GM18951 (cell line): ENCODE results near the gene HCLS1.

Experiments used
- POLR2A ChIP-seq: IDR thresholded peaks from 4 replicates; pipeline ENCODE4 v1.6.1; 2011; ENCODE audit warnings: mild to moderate bottlenecking; ENCODE audit not compliant: insufficient read length, insufficient read depth; ENCODE audit errors: extremely low read depth
- in situ Hi-C: fragments of 300-500 bp; cut with MboI; formaldehyde crosslinking; loops from one replicate; pipeline ENCODE4 v1.12.0; 2022; ENCODE audit warnings: low sequenced_read_pairs, mixed read lengths, inconsistent platforms; ENCODE audit not compliant: unreplicated experiment

Gene HCLS1

DNA sequence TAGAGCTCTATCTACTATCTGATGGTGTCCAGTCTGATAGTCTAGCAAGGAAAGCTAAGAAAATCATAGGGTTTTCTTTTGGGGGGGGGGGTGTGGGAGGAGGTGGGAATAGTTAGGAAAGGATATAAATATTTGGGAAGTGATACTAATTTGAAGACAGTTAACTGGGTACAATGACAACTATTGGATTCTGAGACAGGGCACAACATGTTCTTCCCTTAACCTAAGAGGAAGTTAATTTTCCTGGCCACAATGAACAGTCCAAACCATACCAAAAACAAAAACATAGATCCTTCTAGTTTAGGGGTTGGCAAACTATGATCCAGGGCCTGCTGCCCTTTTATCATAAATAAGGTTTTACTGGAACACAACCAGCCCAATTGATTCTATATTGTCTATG, 10.0 kb upstream of the HCLS1 start:
- TF ChIP-seq POLR2A = no peak
- in situ Hi-C loops = no loop called here

DNA sequence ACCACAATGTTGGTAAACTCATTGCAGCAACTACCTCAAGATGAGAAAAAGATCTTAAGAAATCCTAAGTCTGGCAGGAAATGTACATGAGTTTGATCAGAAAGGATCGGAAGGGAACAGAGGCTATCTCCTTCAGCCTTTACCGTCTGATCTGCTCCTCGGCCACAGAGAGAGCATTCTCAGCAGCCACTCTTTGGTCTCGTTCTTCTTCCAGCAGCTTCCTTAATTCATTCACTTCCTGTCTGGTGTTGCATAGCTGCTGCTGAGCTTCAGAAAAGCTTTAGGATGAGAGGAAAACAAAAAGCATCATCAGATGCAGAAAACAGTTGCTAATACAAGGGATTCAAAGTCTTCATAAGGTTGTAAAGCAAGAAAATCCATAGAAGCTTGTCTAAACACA, 6.6 kb upstream of the HCLS1 start:
- in situ Hi-C loops = no loop called here
- TF ChIP-seq POLR2A = no peak

DNA sequence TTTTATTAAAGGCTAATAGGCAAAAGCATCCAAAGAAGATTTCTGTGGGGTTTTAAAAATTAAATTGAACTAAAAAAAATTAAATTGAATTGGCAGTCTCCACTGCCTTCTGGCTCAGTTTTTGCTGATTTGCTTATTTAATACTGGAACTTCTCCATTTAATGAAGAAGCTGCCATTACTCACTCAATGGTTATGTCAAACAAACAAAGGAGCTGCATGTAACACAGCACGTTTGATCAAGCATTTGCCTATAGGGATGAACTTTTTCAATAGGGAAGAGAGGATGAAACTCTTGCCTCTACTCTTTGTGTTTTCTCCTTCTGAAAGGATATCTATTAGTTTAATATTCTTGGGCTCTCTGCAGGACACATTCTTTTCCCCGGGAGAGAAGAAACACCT, 4.8 kb upstream of the HCLS1 start:
- no peak for TF ChIP-seq POLR2A

DNA sequence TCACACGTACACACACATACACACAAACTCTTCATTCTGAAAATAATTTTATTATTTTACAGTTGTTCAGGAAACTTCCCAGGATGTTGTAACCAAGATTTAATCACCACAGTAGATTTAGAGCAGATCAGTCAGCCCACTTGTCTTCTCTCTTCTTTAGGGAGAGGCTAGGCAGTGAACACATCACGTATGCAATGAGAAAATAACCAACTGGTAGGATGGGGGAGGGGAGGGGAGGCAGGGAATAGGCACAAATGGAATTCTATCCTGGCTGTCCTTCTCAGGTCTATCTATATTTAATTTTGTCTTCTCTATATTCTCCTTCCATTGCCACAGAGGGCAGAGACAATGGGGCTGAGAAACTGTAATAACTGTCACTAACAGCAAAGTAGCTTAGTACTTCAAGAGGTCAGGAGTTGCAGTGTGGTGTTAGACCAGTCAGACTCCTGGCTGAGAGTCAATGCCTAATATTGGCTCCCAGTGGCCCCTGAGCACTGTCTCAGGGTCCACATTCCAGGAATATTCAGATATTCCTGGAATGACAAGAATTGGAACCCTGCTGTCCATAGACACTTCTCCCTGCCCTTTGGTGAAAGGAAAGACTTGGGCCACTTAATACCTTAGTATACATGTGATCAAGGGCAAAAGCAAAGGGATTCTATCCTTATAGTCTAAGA, 2.6 kb upstream of the HCLS1 start:
- in situ Hi-C loops = no loop called here
- TF ChIP-seq POLR2A = no peak

More for the DNA sequence above, 4.8 kb upstream of the HCLS1 start:
- in situ Hi-C loops = no loop called here

DNA sequence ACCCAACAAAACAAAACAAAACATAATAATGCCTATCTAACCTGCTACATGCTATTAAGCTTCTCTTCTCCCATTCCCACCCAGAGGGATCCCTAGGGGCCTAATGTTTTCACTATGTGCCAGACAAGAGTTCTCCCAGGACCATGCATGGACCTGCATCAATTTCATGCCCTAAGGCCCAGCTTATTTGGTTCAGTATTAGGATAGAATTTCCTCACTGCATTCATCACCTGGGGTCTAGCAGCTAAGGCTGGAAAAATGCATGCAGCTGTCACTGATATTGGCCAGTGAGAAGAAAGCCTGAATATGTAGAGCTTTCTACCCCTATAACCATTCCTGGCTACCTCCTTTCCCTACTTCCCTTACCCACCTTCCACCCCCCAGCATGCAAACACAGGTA, 2.0 kb upstream of the HCLS1 start:
- no peak for TF ChIP-seq POLR2A
- in situ Hi-C loops = no loop called here

DNA sequence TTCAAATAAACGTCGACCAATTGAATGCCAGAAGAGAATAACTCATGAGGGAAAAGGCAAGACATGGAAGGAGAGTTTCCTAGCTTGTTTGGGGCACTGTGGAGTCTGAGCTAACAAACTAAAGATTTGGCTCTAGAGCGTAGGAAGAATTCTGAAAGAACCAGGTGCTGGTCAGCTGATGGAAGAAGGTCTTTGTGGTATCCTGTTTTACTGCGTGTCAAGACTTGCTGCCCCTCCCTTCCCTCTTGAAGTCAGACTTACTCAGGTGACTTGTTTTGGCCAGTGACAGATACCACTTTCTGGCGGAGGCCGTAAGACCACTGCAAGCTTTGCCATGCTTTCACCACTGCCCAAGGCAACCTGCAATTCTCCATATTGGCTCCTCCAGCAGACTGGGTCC, 673 bp upstream of the HCLS1 start:
- TF ChIP-seq POLR2A = no peak
- in situ Hi-C loops = no loop called here

DNA sequence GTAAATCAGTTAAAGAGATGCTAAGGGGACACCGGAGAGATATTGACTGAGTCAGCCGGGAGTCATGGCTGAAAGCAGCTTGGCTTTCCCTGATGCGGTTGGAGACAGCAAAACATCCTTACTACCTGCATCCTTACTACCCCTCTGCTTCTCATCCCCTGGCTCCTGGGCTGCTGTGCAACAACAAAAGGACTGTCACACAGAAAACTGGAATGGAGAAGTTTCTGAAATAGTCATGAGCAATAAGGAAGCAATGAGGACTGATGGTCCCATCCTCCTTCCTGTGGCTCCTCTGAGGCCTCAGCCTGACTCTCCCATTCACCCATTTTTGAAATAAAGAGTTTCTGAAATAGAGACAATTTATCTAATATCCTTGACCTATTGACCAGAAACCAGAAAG, 1.1 kb downstream of the HCLS1 start:
- TF ChIP-seq POLR2A = no peak
- in situ Hi-C loops = no loop called here

DNA sequence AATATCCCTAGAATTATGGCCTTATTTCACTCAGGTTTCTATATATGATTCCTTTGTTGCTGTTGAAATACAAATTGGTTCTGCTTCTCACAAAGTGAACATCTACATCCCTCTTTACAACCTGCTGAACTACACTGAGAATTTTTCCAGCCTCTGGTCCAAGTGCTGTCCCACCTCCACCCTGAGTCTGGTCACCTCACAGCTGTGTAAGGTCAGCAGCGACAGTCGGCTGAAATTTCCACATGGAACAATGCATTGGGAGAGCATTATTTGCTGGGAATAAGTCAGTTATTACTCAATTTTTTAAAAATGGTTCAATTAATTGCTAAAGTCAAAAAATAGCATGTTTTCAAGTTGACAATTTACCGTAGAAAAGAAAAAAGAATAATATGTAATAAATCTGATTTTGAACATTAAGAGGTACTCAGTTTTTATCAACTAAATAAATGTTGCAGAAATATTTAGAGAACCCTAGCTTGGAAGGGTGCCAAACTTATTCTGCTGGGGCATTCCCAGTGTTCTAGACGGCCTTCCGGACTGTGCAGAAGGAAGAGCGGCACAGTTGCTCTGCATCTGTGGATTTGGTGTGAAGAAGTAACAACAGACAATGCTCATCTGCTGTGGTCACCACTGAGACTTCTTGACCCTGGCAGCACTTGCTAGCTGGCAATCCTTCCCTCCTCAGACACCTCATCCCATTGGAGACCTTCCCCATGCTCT, 1.8 kb downstream of the HCLS1 start:
- TF ChIP-seq POLR2A = no peak
- in situ Hi-C loops = no loop called here

DNA sequence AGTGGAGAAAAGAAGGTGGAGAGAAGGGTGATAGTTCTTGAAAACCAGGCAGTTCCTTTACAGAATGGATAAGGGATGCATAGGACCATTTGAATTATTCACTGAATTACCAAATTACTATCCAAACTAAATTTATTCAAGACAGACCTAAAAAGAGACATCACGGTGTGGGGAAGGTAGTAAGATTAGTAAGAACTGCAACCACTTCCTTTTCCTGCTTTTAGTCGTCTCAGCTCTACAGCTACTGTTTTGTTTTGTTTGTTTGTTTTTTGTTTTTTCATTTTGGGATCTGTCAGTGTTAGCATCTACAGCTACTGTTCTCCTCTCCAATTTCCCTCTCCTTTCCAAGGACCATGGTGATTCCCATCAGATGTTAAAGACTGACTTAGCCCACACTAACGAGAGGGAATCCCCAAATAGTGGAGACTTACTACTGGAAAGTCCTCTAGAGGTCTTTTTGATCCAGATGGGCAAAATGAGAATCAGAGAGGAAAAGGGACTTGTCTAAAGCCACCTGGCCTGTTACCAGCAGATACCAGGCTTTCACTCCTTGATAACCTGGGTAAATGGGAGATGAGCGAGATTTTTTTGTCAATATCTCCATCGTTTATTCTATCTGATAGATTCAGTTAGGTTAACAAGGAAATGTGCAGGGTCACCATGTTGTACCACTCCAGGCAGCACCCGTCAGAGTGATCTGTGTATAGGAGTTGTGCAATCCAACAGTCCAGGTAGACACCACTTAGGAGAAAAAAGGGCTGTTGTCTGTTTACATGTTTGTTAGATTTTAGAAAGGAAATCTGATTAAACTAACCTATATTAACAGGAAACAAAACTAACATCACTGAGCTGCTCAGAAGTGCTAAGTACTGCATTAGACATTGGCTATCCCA, 6.0 kb downstream of the HCLS1 start:
- in situ Hi-C loops = no loop called here
- no peak for TF ChIP-seq POLR2A

DNA sequence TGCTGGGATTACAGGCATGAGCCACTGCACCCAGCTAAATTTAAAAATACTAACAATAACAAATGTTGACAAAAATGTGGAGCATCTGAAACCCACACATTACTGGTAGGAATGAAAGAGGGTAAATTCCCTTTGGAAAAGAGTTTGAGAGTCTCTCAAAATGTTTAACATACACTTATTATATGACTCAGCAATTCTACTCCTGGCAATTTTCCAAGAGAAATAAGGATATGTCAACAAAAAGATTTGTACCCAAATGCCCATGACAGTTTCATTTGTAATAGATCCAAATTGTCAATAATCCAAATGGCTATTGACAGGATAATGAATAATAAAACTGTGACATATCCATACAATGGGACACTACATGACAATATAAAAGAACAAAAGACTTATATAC, 9.0 kb downstream of the HCLS1 start:
- TF ChIP-seq POLR2A = no peak
- in situ Hi-C loops = no loop called here

DNA sequence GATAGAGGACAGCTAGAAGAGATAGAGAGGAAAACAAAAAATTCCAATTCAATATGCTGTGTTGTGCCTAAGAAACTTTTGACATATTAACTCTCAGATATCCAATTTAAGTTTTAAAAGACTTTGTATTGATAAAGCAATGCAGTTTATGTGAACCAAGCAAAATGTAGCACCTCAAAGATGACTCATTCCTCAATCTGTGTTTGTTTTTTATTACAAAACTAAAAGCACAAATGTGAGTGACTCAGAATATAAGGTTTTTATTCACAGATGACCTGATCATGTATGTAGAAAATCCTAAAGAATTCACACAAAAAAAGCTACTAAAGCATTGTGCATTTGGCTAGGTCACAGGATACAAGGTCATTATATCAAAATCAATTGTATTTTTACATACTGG, 11.1 kb downstream of the HCLS1 start:
- in situ Hi-C loops = no loop called here

DNA sequence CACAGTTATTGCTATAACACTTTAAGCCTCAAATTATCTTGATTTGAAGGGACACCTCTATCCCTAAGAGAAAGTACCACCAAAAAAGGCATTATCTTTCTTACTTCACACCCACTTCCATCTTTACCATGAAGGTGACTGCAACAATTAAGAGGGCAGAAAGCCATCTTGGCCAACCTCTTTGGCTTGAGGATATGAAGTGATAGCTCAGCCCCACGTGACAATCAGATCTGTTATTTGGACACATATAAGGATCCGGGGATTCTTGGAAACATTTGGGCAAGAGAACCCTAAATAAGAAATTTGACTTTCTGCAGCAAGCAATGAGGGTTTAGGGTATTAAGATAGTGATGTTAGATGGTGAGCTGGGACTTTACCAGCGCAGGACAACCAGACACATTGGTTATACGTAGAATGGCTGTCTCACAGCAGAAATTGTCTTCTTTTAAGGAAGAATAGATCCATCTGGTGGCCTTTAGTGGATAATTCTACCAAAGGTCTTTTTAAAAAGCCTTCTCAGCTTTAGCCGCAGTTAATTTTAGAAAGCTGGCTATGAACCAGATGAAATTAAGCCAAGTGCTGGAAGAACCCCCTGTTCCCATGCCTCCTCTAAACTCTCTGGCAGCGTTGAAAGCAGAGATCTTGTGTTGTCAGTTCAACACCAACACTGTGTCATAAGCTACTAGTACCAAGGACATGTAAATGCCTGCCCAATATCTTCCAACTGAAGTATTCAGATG, 12.3 kb downstream of the HCLS1 start:
- no peak for TF ChIP-seq POLR2A
- in situ Hi-C loops = no loop called here

More for the DNA sequence above, 11.1 kb downstream of the HCLS1 start:
- no peak for TF ChIP-seq POLR2A

DNA sequence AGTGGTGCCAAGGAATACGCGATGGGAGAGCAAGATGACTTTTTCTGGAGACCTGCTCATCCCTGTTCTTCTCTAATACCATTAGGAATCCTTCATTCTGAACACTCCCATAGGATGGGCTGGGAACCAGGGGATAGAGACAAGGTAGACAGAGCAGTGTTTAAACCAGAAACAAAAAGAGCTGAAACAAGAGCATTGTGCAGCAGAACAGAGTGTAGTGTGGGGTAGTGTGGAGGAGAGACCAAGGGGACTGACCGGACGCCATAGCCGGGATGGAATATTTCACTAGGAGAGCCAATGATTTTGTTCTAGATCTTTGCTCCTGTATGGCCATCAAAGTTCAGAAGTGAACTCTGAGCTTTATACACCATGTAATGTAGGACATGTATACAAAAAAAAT, 15.6 kb downstream of the HCLS1 start:
- in situ Hi-C loops = no loop called here
- TF ChIP-seq POLR2A = no peak

DNA sequence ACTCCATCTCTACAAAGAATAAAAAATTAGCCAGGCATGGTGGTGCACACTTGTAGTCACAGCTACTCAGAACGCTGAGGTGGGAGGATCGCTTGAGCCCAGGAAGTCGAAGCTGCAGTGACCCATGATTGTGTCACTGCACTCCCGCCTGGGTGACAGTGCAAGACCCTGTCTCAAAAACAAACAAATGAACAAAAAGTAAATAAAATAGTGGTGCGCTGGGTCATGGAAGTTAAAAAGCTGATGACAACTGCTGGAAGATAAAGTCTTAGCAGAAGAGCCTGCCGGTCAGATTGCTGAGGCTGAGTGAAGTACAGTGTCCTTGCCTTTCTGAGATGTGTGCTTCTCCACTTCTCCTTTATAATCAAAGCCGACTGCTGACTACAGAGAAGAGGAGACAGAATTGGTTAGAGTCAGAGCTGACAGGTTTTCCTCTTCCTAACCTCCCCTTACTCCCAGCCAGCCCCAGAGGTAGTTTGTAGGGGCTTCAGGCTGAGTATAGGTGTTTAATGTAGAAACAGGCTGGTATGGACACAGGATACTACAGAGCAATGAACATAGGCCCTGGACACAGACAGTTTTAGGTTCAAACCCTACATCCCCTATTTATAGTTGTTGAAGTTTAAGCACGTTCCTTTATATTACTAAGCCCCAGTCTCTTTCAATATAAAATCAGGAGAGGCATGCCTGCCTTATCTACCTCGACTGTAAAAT, 17.9 kb downstream of the HCLS1 start:
- no peak for TF ChIP-seq POLR2A
- in situ Hi-C loops = no loop called here
